ENCODE measurements around the gene PRPSAP2. TPM values are rescaled to one million over a fixed set of nuclear protein-coding genes. Genes with fewer than 3 reads are reported as not detected.

Gene PRPSAP2
- total and polyA plus RNA-seq, 7 donors, result 8.2 to 13.2 (median 10.2) TPM

- peaks cover 2 to 7% of the 10 kb centered on the region in 2 donors for H3K36me3 ChIP-seq (ENCODE audit: insufficient read depth in 1 of 2, low read depth in 1 of 2)
- 84 to 86% (median 85%) methylated on average over 4 of the region's 4 CpGs for WGBS, 3 donors
- TF ChIP-seq, protein P1, sequence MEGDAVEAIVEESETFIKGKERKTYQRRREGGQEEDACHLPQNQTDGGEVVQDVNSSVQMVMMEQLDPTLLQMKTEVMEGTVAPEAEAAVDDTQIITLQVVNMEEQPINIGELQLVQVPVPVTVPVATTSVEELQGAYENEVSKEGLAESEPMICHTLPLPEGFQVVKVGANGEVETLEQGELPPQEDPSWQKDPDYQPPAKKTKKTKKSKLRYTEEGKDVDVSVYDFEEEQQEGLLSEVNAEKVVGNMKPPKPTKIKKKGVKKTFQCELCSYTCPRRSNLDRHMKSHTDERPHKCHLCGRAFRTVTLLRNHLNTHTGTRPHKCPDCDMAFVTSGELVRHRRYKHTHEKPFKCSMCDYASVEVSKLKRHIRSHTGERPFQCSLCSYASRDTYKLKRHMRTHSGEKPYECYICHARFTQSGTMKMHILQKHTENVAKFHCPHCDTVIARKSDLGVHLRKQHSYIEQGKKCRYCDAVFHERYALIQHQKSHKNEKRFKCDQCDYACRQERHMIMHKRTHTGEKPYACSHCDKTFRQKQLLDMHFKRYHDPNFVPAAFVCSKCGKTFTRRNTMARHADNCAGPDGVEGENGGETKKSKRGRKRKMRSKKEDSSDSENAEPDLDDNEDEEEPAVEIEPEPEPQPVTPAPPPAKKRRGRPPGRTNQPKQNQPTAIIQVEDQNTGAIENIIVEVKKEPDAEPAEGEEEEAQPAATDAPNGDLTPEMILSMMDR (IDR thresholded peaks at IDR 0.05), result no peak
- DNase-seq (no peak), ATAC-seq (no peak)
- H3K27me3 ChIP-seq (ENCODE audit: insufficient read depth in 3 of 3, low read length in 2 of 3), result no peaks in the 10 kb centered on the region
- H3K4me1 ChIP-seq, result no peaks in the 10 kb centered on the region
- H3K9me3 ChIP-seq, result no peaks in the 10 kb centered on the region
- no peak overlapping the region for H3K4me3 ChIP-seq
- intact Hi-C loops (cut with DNase I), result no loop called here
- no peak overlapping the region for H3K27ac ChIP-seq
Observed at GRCh38 chr17:18977021-18977420, 119.1 kb downstream of the PRPSAP2 start.

- H3K27ac ChIP-seq, result no peak overlapping the region
- TF ChIP-seq, protein P1 (IDR thresholded peaks at IDR 0.05), result no peak
- H3K4me3 ChIP-seq, result no peak overlapping the region
- H3K36me3 ChIP-seq (ENCODE audit: insufficient read depth in 1 of 2, low read depth in 1 of 2), result peaks cover 2 to 7% of the 10 kb centered on the region in 2 donors
- ATAC-seq (no peak), DNase-seq (no peak)
- no peaks in the 10 kb centered on the region for H3K4me1 ChIP-seq
- WGBS, 3 donors, result 84 to 89% (median 87%) methylated on average over 19 of the region's 19 CpGs
- H3K9me3 ChIP-seq, result no peaks in the 10 kb centered on the region
- no peaks in the 10 kb centered on the region for H3K27me3 ChIP-seq (ENCODE audit: insufficient read depth in 3 of 3, low read length in 2 of 3)
- intact Hi-C loops (cut with DNase I), result no loop called here
Observed at GRCh38 chr17:18977646-18978045, 119.7 kb downstream of the PRPSAP2 start.

DNA sequence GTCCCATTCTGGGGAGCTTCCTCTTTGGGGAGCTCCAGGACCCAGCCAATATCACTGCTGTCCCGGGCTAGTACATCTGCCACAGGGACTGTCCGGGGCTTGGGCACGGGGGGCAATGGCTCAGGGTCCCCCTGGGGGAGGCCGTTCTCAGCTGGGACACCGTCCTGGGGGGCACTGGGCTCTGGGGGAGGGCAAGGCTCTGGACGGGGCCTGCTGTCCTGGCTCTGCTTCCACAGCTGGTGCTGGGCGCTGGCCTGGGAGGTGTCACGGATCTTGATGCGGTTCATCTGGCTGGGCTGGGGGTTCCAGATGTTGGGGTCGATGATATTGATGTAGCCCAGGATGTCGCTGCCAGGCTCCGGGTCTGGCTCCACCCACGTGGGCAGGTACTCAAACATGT is 120.1 kb downstream of the PRPSAP2 start:
- H3K4me3 ChIP-seq, result no peak overlapping the region
- 77 to 80% (median 78%) methylated on average over 13 of the region's 13 CpGs for WGBS, 3 donors
- TF ChIP-seq, protein P1 (IDR thresholded peaks at IDR 0.05), result no peak
- H3K9me3 ChIP-seq, result no peaks in the 10 kb centered on the region
- no peaks in the 10 kb centered on the region for H3K4me1 ChIP-seq
- H3K27me3 ChIP-seq (ENCODE audit: insufficient read depth in 3 of 3, low read length in 2 of 3), result no peaks in the 10 kb centered on the region
- H3K27ac ChIP-seq, result no peak overlapping the region
- no peak for DNase-seq
- H3K36me3 ChIP-seq (ENCODE audit: insufficient read depth in 1 of 2, low read depth in 1 of 2), result peaks cover 2 to 7% of the 10 kb centered on the region in 2 donors
- no peak for ATAC-seq
- intact Hi-C loops (cut with DNase I), result no loop called here

GRCh38 chr17:18978655-18979054 is 120.7 kb downstream of the PRPSAP2 start:
- DNase-seq, result no peak
- intact Hi-C loops (cut with DNase I), result no loop called here
- no peaks in the 10 kb centered on the region for H3K9me3 ChIP-seq

More at GRCh38 chr17:18978655-18979054, 120.7 kb downstream of the PRPSAP2 start:
- WGBS, 3 donors, result 82 to 88% (median 87%) methylated on average over 17 of the region's 17 CpGs
- Histone ChIP-seq H3K4me3 (no peak overlapping the region), H3K27me3 (ENCODE audit: insufficient read depth in 3 of 3, low read length in 2 of 3) (no peaks in the 10 kb centered on the region), H3K4me1 (no peaks in the 10 kb centered on the region), H3K36me3 (ENCODE audit: insufficient read depth in 1 of 2, low read depth in 1 of 2) (peaks cover 2 to 7% of the 10 kb centered on the region in 2 donors), H3K27ac (no peak overlapping the region)
- TF ChIP-seq, protein P1 (IDR thresholded peaks at IDR 0.05), result no peak
- no peak for ATAC-seq

Other genes with a start within 250 kb of the PRPSAP2 start
- gene TBC1D28, start 213.7 kb upstream of the PRPSAP2 start, total RNA-seq, result not detected
- gene TBC1D28, start 213.7 kb upstream of the PRPSAP2 start, polyA plus RNA-seq, result not detected
- 1 to 10 TPM; 1.0 to 1.7 (median 1.3) TPM for gene FOXO3B, start 175.8 kb upstream of the PRPSAP2 start, total RNA-seq
- 1 to 10 TPM in 1 of 3 donors, under 1 TPM in 2; 0.35 to 2.1 (median 0.51) TPM for gene FOXO3B, start 175.8 kb upstream of the PRPSAP2 start, polyA plus RNA-seq
- 1 to 10 TPM in 1 of 4 donors, under 1 TPM in 3; 0.15 to 1.3 (median 0.46) TPM for gene FBXW10, start 114.1 kb upstream of the PRPSAP2 start, total RNA-seq
- under 1 TPM; 0.07 to 0.35 (median 0.23) TPM for gene FBXW10, start 114.1 kb upstream of the PRPSAP2 start, polyA plus RNA-seq
- gene TVP23B, start 76.9 kb upstream of the PRPSAP2 start, total RNA-seq, result 10 to 100 TPM; 11.8 to 21.1 (median 15.5) TPM
- gene TVP23B, start 76.9 kb upstream of the PRPSAP2 start, polyA plus RNA-seq, result 10 to 100 TPM; 18.8 to 48.5 (median 40.8) TPM
- not detected for gene SLC5A10, start 94.0 kb downstream of the PRPSAP2 start, total RNA-seq
- under 1 TPM in 1 of 3 donors, not detected in 2; 0.03 TPM for gene SLC5A10, start 94.0 kb downstream of the PRPSAP2 start, polyA plus RNA-seq
- gene FAM83G, start 146.6 kb downstream of the PRPSAP2 start, total RNA-seq, result 10 to 100 TPM in 1 of 4 donors, 1 to 10 TPM in 3; 7.0 to 20.4 (median 9.3) TPM
- 10 to 100 TPM in 1 of 3 donors, 1 to 10 TPM in 2; 8.2 to 65.6 (median 9.0) TPM for gene FAM83G, start 146.6 kb downstream of the PRPSAP2 start, polyA plus RNA-seq
- gene GRAP, start 188.8 kb downstream of the PRPSAP2 start, total RNA-seq, result 1 to 10 TPM in 3 of 4 donors, under 1 TPM in 1; 0.71 to 2.2 (median 1.9) TPM
- gene GRAP, start 188.8 kb downstream of the PRPSAP2 start, polyA plus RNA-seq, result 1 to 10 TPM in 2 of 3 donors, under 1 TPM in 1; 0.71 to 1.9 (median 1.4) TPM